Skeletal muscle tissue (tissue), 4 donors: ENCODE measurements around the gene ARMC8. TPM values are rescaled to one million over a fixed set of nuclear protein-coding genes. Genes with fewer than 3 reads are reported as not detected.

Experiments
- H3K27ac ChIP-seq: one replicate; pipeline ENCODE4 v1.7.0; 2013; ENCODE audit warnings: mild to moderate bottlenecking, low read depth, low read length, inconsistent platforms
- H3K27me3 ChIP-seq, 3 donors: one replicate each; pipeline ENCODE4 v1.7.0; 2013; ENCODE audit warnings: low read length in 3 of 3; ENCODE audit not compliant: control insufficient read depth in 3 of 3, insufficient read depth in 3 of 3
- H3K36me3 ChIP-seq, 3 donors: one replicate each; pipeline ENCODE4 v1.7.0; 2013; ENCODE audit warnings: low read length in 3 of 3; ENCODE audit not compliant: control insufficient read depth in 3 of 3, insufficient read depth in 3 of 3
- H3K4me1 ChIP-seq, 3 donors: one replicate each; pipeline ENCODE4 v1.7.0; 2013; ENCODE audit warnings: low read length in 3 of 3, mild to moderate bottlenecking in 3 of 3; ENCODE audit not compliant: control insufficient read depth in 3 of 3, insufficient read depth in 3 of 3
- H3K4me3 ChIP-seq, 3 donors: one replicate each; pipeline ENCODE4 v1.7.0; 2013; ENCODE audit warnings: low read length in 3 of 3
- H3K9ac ChIP-seq, 3 donors: one replicate each; pipeline ENCODE4 v1.7.0; 2013; ENCODE audit warnings: low read length in 3 of 3, mild to moderate bottlenecking in 3 of 3, moderate library complexity in 2 of 3, low read depth in 1 of 3
- H3K9me3 ChIP-seq, 3 donors: one replicate each; pipeline ENCODE4 v1.7.0; 2013; ENCODE audit warnings: low read length in 3 of 3; ENCODE audit not compliant: control insufficient read depth in 3 of 3
- total RNA-seq: library from RNA; depleted of rRNA; stranded (reverse); fragments of >200 nt; gene quantifications from one replicate; pipeline ENCODE4 v1.2.3, GENCODE V29; 2014
- donor health status: Osteomylitis.

ARMC8 gene
- total RNA-seq, 1 donor from 2014 or later, result 60.5 TPM

DNA sequence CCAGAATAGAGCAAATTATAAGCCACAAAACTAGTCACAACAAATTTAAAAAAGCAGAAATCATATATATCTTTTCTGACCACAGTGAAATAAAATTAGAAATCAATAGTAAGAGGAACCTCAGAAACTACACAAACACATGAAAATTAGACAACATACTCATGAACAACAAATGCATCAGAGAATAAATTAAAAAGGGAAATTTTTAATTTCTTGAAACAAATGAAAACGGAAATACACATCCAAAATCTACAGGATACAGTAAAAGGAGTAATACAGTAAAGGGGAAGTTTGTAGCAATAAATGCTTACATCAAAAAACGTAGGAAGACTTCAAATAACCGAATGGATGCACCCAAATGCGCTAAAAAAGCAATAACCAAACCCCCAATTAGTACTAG lies 123.4 kb downstream of the ARMC8 start:
- H3K27me3 ChIP-seq, result no peaks in the 10 kb centered on the region
- H3K9ac ChIP-seq, result no peak overlapping the region
- H3K36me3 ChIP-seq, result no peaks in the 10 kb centered on the region
- H3K4me1 ChIP-seq, result no peaks in the 10 kb centered on the region
- no peak overlapping the region for H3K4me3 ChIP-seq
- peaks cover 0 to 2% (median 0%) of the 10 kb centered on the region in 3 donors for H3K9me3 ChIP-seq
- no peak overlapping the region for H3K27ac ChIP-seq

DNA sequence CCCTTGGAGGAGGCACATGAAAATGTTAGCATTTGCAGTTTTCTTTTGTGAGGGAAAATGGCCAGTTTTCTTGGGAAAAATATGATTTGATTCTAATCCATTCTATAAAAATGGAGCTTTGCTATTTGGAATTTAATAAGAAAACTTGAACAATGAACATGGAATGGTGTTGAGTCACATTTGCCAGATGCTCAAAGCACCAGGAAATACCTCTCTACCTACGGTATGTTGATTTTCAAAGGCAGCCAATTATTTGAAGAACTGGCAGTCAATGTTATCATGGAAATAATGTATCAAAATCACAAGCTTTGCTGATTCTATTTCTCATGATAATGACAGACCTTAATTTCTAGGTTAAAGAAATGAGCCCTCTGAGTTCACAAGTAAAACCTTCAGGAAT lies 127.7 kb downstream of the ARMC8 start:
- Histone ChIP-seq H3K27ac (no peak overlapping the region), H3K9me3 (peaks cover 0 to 2% (median 0%) of the 10 kb centered on the region in 3 donors), H3K36me3 (no peaks in the 10 kb centered on the region), H3K27me3 (no peaks in the 10 kb centered on the region), H3K4me1 (peaks cover 0 to 15% (median 4%) of the 10 kb centered on the region in 3 donors), H3K9ac (no peak overlapping the region), H3K4me3 (no peak overlapping the region)

- H3K4me3 ChIP-seq, result no peak overlapping the region
- peak overlapping the region; percentile 52 for H3K27ac ChIP-seq
- H3K36me3 ChIP-seq, result no peaks in the 10 kb centered on the region
- peaks cover 0 to 15% (median 4%) of the 10 kb centered on the region in 3 donors for H3K4me1 ChIP-seq
- H3K27me3 ChIP-seq, result no peaks in the 10 kb centered on the region
- H3K9me3 ChIP-seq, result no peaks in the 10 kb centered on the region
- no peak overlapping the region for H3K9ac ChIP-seq
Observed at GRCh38 chr3:138317687-138318086, 130.6 kb downstream of the ARMC8 start.

DNA sequence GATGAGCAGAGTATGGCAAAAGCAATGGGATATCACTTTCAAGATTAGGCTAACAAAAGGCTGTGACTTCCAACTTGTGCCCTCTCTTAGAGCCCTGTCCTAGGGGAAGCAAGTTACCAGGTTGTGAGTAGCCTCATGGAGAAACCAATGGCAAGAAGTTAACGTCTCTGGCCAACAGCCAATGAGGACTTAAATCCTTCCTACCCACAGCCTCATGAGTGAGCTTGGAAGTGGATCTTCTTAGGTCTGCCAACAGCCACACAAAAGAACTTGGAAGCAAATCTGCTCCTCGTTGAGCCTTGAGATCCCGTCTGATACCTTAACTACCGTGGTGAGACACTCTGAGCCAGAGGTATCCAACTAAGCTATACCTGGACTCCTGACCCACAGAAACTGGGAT lies 136.9 kb downstream of the ARMC8 start:
- Histone ChIP-seq H3K27ac (no peak overlapping the region), H3K9ac (no peak overlapping the region), H3K4me1 (peaks cover 8 to 25% (median 18%) of the 10 kb centered on the region in 3 donors), H3K27me3 (no peaks in the 10 kb centered on the region), H3K9me3 (no peaks in the 10 kb centered on the region), H3K36me3 (no peaks in the 10 kb centered on the region), H3K4me3 (no peak overlapping the region)

DNA sequence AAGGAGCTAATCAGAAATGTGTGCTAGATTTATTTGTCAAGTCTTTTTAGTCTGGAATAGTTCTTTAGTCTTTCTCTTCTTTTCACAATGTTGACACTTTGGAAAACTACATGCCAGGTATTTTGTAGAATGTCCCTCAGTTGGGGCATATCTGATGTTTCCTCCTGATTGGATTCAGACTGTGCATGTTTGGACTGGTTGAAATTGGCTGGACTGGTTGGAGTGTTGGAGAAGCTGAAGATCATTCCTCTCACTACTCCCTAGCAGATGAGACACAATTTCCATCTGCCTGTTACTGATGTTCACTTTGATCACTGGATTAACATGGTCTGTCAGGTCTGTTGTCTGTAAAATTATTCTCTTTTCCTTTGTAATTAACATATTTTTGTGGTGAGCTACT lies 138.9 kb downstream of the ARMC8 start:
- Histone ChIP-seq H3K9ac (no peak overlapping the region), H3K9me3 (no peaks in the 10 kb centered on the region), H3K27ac (no peak overlapping the region), H3K27me3 (no peaks in the 10 kb centered on the region), H3K4me3 (no peak overlapping the region), H3K4me1 (peaks cover 17 to 39% (median 25%) of the 10 kb centered on the region in 3 donors), H3K36me3 (no peaks in the 10 kb centered on the region)

DNA sequence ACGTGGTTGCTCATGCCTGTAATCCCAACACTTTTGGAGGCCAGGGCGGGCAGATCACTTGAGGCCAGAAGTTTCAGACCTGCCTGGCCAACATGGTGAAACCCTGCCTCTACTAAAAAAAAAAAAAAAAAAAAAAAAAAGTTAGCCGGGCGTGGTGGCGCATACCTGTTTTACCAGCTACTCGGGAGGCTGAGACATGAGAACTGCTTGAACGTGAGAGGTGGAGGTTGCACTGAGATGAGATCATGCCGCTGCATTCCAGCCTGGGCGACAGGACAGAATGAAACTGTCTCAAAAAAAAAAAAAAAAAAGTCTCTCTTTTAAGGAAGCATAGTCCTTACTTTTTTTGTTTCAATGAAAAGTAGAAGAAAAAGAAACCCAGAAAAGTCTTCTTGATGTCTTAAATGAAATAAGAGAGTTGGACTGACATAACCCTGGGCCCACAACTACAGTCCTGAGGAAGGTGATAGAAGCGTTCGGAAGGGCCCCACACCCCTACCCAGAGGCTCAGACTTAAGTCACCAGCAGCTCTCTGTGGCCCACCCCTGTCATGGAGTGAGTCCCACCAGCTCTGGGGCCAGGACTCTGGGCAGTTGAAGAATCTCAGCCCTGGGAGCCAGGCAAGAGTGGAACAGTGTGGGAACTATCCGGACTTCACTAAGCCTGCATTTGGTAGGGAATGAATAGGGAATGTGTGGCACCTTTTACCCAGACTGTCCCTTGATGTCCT lies 139.9 kb downstream of the ARMC8 start:
- no peak overlapping the region for H3K4me3 ChIP-seq
- H3K9me3 ChIP-seq, result no peaks in the 10 kb centered on the region
- H3K27ac ChIP-seq, result no peak overlapping the region
- no peak overlapping the region for H3K9ac ChIP-seq
- peaks cover 23 to 47% (median 25%) of the 10 kb centered on the region in 3 donors for H3K4me1 ChIP-seq
- H3K27me3 ChIP-seq, result no peaks in the 10 kb centered on the region
- H3K36me3 ChIP-seq, result no peaks in the 10 kb centered on the region

- Histone ChIP-seq H3K4me1 (peaks cover 23 to 47% (median 25%) of the 10 kb centered on the region in 3 donors), H3K27me3 (no peaks in the 10 kb centered on the region), H3K9me3 (no peaks in the 10 kb centered on the region), H3K4me3 (no peak overlapping the region), H3K36me3 (no peaks in the 10 kb centered on the region), H3K9ac (no peak overlapping the region), H3K27ac (no peak overlapping the region)
Observed at GRCh38 chr3:138327831-138328230, 140.7 kb downstream of the ARMC8 start.

DNA sequence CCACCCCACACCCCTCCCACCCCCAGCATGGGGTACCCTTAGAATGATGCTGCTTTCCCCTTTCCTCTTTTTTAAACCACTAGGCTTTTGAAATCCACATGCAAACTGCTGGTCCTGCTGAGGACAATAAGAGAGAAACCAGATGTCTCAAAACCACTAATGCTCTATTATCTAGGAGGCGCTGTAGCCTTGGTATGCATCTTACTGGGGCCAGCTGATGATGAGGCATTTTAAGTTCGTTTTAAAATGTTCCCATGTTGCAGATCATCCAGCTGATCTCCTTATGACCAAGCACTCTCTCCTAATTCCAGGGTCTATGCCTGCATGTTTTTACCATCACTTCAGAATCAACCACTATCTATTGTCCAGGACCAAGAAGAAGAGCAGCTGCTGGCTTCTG lies 141.2 kb downstream of the ARMC8 start:
- H3K9me3 ChIP-seq, result no peaks in the 10 kb centered on the region
- peaks cover 23 to 45% (median 25%) of the 10 kb centered on the region in 3 donors for H3K4me1 ChIP-seq
- no peaks in the 10 kb centered on the region for H3K36me3 ChIP-seq
- H3K4me3 ChIP-seq, result peak overlapping the region in 1 of 3 donors; percentile 80
- H3K9ac ChIP-seq, result peak overlapping the region in 1 of 3 donors; percentile 79
- no peaks in the 10 kb centered on the region for H3K27me3 ChIP-seq
- H3K27ac ChIP-seq, result no peak overlapping the region

DNA sequence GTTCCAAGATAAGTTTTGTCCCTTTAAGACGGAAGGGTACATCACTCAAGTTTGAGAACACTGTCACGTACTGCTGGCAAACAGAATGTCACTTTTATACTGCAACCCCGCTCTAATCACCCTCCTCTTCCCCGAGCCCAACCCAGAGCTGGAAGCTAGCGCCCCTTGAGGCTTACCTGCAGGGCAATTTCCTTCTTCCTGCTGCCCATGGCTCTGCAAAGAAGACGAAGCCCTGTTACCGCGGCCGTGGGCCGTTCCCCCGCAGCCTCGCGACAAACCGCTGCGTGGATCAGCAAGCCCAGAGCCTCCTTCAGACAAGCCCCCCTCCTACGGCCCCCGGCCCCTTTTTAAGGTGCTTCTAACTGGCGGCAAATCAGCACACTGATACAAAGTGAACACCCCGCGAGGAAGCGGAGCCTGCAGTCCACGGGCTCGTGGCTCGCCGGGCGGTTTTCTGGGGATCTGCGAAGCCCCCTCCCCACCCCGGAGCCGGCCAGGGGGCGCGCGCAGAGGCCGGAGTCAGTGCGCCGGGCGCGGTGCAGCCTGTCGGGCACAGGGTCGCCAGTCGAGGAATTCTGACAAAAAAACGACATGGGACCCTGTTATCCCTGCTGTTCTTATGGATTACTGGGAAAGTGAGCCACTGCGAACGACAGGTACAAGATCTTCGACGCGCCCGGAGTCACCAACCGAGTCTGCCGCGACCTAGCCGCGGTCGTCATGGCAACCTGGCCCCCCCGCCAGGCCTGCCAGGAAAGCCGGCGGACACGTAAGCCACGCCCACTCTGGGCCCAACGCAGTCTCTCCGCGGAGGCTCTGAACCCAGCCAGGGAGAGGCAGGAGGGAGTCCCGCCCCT lies 142.3 kb downstream of the ARMC8 start, which contains the start of gene NME9:
Gene NME9 (minus strand): TSS at position 725 of the 857 bp plus-strand sequence. CDS start 516 bp downstream, at position 209.
- H3K9ac ChIP-seq, result peak within 1 kb of the TSS; percentile 78 to 85 (median 79)
- no peaks in the 10 kb centered on the region for H3K27me3 ChIP-seq
- peak within 1 kb of the TSS; percentile 68 for H3K27ac ChIP-seq
- no peaks in the 10 kb centered on the region for H3K36me3 ChIP-seq
- peaks cover 20 to 35% (median 20%) of the 10 kb centered on the region in 3 donors for H3K4me1 ChIP-seq
- H3K4me3 ChIP-seq, result peak within 1 kb of the TSS; percentile 76 to 80 (median 76)
- no peaks in the 10 kb centered on the region for H3K9me3 ChIP-seq

DNA sequence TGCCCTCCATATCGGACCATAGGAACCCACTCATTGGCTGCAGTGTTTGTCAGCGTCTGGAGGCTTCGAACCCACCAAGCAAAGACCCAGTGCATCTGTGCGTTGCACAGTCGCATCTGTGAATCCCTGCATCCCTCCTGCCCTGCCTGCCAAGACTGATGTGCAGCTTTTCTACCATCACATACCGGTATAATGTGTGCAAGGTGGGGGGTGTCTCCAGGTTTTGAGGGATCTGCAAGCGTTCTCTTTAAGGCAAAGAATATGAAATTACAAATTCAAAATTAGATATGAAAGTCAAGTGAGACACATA lies 142.8 kb downstream of the ARMC8 start:
- peak overlapping the region; percentile 68 for H3K27ac ChIP-seq
- H3K36me3 ChIP-seq, result no peaks in the 10 kb centered on the region
- H3K4me3 ChIP-seq, result peak overlapping the region; percentile 76 to 80 (median 76)
- peak overlapping the region; percentile 78 to 85 (median 79) for H3K9ac ChIP-seq
- H3K27me3 ChIP-seq, result no peaks in the 10 kb centered on the region
- peaks cover 15 to 30% (median 20%) of the 10 kb centered on the region in 3 donors for H3K4me1 ChIP-seq
- no peaks in the 10 kb centered on the region for H3K9me3 ChIP-seq
